GM21381 (cell line): Measurements from ENCODE around the gene ERVK3-1.
"Not testable (repeated sequence)": the region's sequence is repeated elsewhere in the genome, so short reads cannot be mapped to it uniquely, and the experiment has no call there.

Source experiments
- ATAC-seq: cut with Tn5 transposase; IDR thresholded peaks from one replicate; pipeline ENCODE4 v1.9.1; 2021; ENCODE audit warnings: mild to moderate bottlenecking, moderate library complexity; ENCODE audit not compliant: unreplicated experiment

ERVK3-1 gene

GRCh38 chr19:58304255-58304654, 922 bp upstream of the ERVK3-1 start:
- no peak for ATAC-seq

- peak; percentile 1 for ATAC-seq
These were observed 471 bp upstream of the ERVK3-1 start for GRCh38 chr19:58304748-58305064.

GRCh38 chr19:58305932-58306323, 751 bp downstream of the ERVK3-1 start:
- no peak for ATAC-seq

- no peak for ATAC-seq
These were observed 2.6 kb downstream of the ERVK3-1 start for GRCh38 chr19:58307736-58308135.

GRCh38 chr19:58310685-58311084, 5.5 kb downstream of the ERVK3-1 start:
- not testable (repeated sequence) for ATAC-seq

- ATAC-seq = no peak
These were observed 6.2 kb downstream of the ERVK3-1 start for GRCh38 chr19:58311345-58311865.

GRCh38 chr19:58315580-58315979, 10.4 kb downstream of the ERVK3-1 start:
- ATAC-seq = no peak

- no peak for ATAC-seq
These were observed 12.4 kb downstream of the ERVK3-1 start for GRCh38 chr19:58317476-58318072.

- ATAC-seq = no peak
These were observed 13.1 kb downstream of the ERVK3-1 start for GRCh38 chr19:58318297-58318696.

GRCh38 chr19:58319241-58319640, 14.1 kb downstream of the ERVK3-1 start:
- no peak for ATAC-seq

- no peak for ATAC-seq
These were observed 20.3 kb downstream of the ERVK3-1 start for GRCh38 chr19:58325311-58326022.

- ATAC-seq = no peak
These were observed 21.3 kb downstream of the ERVK3-1 start for GRCh38 chr19:58326501-58326913.

GRCh38 chr19:58326914-58327726, 21.9 kb downstream of the ERVK3-1 start, which contains the start of gene ZSCAN22:
Gene ZSCAN22, plus strand, starts transcription at chr19:58326994. Its CDS starts 7,809 bp downstream, at chr19:58334803.
- ATAC-seq = peak; percentile 86

- ATAC-seq = no peak
These were observed 23.8 kb downstream of the ERVK3-1 start for GRCh38 chr19:58328999-58329398.

GRCh38 chr19:58330458-58330857, 25.3 kb downstream of the ERVK3-1 start:
- no peak for ATAC-seq

- ATAC-seq = no peak
These were observed 27.5 kb downstream of the ERVK3-1 start for GRCh38 chr19:58332697-58333096.

- no peak for ATAC-seq
These were observed 29.6 kb downstream of the ERVK3-1 start for GRCh38 chr19:58334691-58335249.

- ATAC-seq = no peak
These were observed 30.5 kb downstream of the ERVK3-1 start for GRCh38 chr19:58335630-58336029.

- no peak for ATAC-seq
These were observed 31.0 kb downstream of the ERVK3-1 start for GRCh38 chr19:58336216-58336615.

GRCh38 chr19:58336820-58337219, 31.6 kb downstream of the ERVK3-1 start:
- no peak for ATAC-seq

- no peak for ATAC-seq
These were observed 33.2 kb downstream of the ERVK3-1 start for GRCh38 chr19:58338336-58338735.
